ENCODE data around the gene LRRC38. TPM values are rescaled to one million over a fixed set of nuclear protein-coding genes. Genes with fewer than 3 reads are reported as not detected.

Gene LRRC38
- total RNA-seq, 4 donors from 2014 or later, result not detected

DNA sequence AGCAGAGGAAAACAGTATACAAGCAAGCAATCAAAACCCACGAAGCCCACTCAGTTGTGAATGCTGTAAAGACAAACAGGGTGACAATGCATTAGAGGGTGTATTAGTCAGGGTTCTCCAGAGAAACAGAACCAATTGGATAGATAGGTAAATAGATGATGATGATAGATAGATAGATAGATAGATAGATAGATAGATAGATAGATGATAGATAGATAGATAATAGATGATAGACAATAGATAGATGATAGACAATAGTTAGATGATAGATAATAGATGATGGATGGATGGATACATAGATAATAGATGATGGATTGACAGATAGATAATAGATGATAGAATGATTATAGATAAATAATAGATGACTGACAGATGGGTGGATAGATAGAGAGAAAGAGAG, 48.3 kb downstream of the LRRC38 start:
- TF ChIP-seq, protein P1, sequence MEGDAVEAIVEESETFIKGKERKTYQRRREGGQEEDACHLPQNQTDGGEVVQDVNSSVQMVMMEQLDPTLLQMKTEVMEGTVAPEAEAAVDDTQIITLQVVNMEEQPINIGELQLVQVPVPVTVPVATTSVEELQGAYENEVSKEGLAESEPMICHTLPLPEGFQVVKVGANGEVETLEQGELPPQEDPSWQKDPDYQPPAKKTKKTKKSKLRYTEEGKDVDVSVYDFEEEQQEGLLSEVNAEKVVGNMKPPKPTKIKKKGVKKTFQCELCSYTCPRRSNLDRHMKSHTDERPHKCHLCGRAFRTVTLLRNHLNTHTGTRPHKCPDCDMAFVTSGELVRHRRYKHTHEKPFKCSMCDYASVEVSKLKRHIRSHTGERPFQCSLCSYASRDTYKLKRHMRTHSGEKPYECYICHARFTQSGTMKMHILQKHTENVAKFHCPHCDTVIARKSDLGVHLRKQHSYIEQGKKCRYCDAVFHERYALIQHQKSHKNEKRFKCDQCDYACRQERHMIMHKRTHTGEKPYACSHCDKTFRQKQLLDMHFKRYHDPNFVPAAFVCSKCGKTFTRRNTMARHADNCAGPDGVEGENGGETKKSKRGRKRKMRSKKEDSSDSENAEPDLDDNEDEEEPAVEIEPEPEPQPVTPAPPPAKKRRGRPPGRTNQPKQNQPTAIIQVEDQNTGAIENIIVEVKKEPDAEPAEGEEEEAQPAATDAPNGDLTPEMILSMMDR (IDR thresholded peaks at IDR 0.05; ENCODE audit: low read depth), result no peak

DNA sequence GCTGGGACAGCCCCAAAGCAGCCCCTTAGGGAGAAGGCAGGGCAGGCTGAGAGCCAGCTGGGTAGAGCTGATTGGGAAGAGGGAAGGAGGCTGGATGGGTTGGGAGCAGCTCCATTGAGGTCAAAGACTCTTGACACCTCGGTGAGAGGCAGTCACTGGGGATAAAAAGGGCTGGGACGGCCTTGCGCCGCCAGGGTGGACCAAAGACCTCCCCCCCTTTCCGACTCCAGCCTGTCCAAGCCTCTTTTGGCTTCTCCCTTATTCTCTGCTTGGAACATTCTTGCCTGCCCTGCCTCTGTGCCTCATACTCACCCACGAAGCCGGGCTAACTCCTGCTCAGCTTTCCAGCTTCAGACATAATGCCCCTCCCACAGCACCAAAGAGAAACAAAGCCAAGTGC, 51.1 kb downstream of the LRRC38 start:
- TF ChIP-seq, protein P1 (IDR thresholded peaks at IDR 0.05; ENCODE audit: low read depth), result no peak

DNA sequence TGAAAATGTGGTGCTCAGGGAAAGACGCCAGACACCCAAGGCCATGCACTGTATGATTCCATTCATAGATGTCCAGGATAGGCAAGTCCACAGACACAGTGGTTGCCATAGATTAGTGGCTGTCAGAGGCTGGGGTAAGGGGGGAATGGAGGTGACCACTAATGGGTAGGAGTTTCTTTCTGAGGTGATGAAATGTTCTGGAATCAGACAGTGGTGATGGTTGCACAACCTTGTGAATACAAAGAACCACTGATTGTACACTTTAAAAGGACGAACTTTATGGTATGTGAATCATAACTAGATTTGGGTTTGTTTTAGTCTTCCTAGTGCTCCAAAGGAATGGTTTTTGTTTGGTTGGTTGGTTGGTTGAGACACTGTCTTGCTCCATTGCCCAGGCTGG, 51.8 kb downstream of the LRRC38 start:
- TF ChIP-seq, protein P1 (IDR thresholded peaks at IDR 0.05; ENCODE audit: low read depth), result no peak

DNA sequence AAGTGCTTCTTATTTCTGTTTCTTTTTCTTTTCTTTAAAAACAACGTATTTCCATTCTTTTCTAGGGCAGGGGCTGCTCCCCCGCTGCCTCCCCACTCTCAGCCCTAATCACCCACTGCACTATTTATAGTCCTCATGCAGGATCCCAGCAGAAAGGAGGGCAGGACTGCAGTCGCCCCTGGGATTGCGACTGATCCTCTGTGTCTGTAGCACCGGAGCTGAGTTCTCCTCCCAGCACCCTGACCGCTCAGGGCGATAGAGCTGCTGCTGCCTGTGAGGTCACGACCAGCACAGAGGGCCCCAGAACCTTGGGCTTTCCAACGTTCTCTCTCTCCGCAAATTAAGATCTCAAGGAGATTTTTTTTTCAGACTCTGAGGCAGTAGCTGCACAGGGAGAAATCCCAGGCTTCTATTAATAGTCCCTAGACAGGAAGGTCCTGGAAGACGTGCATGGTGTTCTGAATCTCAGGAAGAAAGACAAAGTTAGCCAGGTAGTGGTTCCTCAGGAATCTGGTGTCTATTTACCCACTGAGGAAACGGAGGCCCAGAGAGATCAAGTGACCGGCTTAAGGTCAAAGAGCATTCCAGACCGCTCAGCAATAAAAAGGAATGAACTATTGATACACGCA, 56.8 kb downstream of the LRRC38 start:
- TF ChIP-seq, protein P1 (IDR thresholded peaks at IDR 0.05; ENCODE audit: low read depth), result no peak

DNA sequence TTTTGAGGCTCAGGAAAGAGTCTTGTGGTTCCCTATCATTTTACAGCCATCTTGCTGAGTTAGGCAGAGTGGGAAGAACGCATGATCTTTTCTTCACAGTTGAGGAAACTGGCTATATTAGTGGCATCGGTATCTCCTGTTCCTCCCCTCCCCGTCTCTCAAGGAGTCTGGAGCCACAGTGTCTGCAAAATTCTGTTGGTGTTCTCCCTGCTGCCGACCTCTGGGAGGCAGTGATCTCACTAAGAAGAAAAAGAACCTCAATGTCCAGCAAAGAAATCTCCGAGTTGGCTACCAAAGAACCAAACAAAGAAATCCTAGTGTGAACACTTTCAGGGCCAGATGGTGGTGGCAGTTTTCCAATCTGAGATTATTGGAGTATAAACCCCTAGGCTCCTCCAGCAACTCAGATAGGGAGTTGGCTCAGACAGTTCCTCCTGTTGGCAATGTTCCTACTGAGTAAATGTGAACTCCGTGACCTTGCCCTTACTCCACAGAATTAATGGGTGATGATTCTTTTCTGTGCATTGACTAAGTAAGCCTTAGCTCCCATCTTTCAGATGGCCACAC, 62.3 kb downstream of the LRRC38 start:
- TF ChIP-seq, protein P1 (IDR thresholded peaks at IDR 0.05; ENCODE audit: low read depth), result no peak

DNA sequence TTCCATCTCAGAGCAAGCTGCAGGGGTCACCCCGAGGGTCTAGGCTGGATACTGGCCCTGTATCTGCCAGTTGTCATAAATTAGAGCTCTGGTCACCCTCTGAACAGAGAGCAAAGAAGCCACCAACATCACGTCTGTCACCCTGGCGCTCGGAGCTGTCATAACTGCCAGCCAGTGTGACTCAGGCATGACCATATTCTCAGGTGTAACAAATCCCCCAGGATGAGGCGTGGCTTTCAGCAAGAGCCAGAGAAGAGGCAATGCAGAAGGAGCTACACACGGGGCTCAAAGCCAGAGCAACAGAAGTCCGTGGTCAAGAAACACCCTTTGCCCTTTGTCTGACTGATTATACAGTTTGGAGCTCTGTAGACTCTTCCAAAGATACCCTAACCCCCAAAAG, 63.6 kb downstream of the LRRC38 start:
- TF ChIP-seq, protein P1 (IDR thresholded peaks at IDR 0.05; ENCODE audit: low read depth), result no peak

DNA sequence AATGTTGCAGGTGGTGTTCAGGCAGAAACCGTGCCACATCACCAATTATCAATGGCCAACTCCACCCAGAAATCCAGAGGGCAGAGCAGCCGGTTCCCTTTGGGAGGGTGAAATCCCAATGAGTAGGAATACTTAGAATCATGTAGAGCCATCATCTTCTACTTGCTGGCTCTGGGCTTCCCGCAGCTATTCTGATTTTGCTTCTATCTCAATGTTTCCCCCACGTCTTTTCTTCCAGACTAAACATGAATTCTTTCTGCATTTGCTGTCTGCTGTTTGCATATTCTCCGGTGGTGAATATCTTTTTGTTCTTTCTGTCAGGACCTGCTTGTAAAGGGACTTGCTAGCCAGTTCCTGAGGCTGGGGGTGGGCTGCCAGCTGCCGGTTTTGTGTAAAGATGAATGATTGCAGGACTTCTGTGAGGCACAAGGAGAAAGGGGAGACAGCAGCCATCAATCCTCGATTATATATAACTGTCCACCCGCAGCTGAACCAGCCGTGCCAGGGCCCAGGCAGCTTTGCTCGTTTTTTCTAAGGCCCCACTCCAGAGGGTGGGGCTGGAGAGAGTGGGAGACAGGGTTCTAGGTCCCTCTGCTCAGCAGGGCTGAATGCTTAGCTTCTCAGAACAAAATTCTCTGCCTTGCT, 70.3 kb downstream of the LRRC38 start:
- TF ChIP-seq, protein P1 (IDR thresholded peaks at IDR 0.05; ENCODE audit: low read depth), result no peak

Measured in subcutaneous adipose tissue (tissue), 4 donors.